ENCODE data around the gene HBA2. TPM values are rescaled to one million over a fixed set of nuclear protein-coding genes. Genes with fewer than 3 reads are reported as not detected.
"Not testable (repeated sequence)": the region's sequence is repeated elsewhere in the genome, so short reads cannot be mapped to it uniquely, and the experiment has no call there.

Gene HBA2
- total RNA-seq, 1 experiment from 2014 or later = not detected

DNA sequence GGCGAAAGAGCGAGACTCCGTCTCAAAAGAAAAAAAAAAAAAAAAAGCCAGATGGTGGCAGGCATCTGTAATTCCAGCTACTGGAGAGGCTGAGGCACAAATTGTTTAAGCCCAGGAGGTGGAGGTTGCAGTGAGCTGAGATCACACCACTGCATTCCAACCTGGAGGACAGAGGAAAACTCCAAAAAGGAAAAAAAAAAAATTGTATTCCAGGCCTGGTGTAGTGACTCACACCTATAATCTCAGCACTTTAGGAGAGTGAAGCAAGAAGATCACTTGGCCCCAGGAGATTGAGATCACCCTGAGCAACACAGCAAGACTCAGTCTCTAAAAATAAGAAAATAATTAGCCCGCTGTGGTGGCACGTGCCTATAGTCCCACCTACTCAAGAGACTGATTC lies 27.7 kb downstream of the HBA2 start:
- H3K27ac Mint-ChIP-seq (ENCODE audit: unreplicated experiment) = no peak overlapping the region
- intact Hi-C loops (cut with micrococcal nuclease; ENCODE audit: unreplicated experiment) = no loop called here
- no peaks in the 10 kb centered on the region for H3K27me3 Mint-ChIP-seq (ENCODE audit: unreplicated experiment)
- DNase-seq = no peak
- CTCF ChIA-PET = interaction anchor here (0.7 to 0.8 kb wide), 2 partner anchors 67 to 122 kb away, joined by 4 read pairs; no protein-coding TSS in a partner anchor
- BruUV-seq (replicated peaks) = no TSS peak
- peaks cover 89% of the 10 kb centered on the region for H3K36me3 Mint-ChIP-seq (ENCODE audit: insufficient read depth, unreplicated experiment)
- H3K4me1 Mint-ChIP-seq (ENCODE audit: low read depth, unreplicated experiment) = no peaks in the 10 kb centered on the region
- H3K4me3 Mint-ChIP-seq (ENCODE audit: low read depth, unreplicated experiment) = no peak overlapping the region
- TF ChIP-seq, protein P1, sequence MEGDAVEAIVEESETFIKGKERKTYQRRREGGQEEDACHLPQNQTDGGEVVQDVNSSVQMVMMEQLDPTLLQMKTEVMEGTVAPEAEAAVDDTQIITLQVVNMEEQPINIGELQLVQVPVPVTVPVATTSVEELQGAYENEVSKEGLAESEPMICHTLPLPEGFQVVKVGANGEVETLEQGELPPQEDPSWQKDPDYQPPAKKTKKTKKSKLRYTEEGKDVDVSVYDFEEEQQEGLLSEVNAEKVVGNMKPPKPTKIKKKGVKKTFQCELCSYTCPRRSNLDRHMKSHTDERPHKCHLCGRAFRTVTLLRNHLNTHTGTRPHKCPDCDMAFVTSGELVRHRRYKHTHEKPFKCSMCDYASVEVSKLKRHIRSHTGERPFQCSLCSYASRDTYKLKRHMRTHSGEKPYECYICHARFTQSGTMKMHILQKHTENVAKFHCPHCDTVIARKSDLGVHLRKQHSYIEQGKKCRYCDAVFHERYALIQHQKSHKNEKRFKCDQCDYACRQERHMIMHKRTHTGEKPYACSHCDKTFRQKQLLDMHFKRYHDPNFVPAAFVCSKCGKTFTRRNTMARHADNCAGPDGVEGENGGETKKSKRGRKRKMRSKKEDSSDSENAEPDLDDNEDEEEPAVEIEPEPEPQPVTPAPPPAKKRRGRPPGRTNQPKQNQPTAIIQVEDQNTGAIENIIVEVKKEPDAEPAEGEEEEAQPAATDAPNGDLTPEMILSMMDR (IDR thresholded peaks at IDR 0.05; ENCODE audit: unreplicated experiment) = no peak
- no peaks in the 10 kb centered on the region for H3K9me3 Mint-ChIP-seq (ENCODE audit: low read depth, unreplicated experiment)

DNA sequence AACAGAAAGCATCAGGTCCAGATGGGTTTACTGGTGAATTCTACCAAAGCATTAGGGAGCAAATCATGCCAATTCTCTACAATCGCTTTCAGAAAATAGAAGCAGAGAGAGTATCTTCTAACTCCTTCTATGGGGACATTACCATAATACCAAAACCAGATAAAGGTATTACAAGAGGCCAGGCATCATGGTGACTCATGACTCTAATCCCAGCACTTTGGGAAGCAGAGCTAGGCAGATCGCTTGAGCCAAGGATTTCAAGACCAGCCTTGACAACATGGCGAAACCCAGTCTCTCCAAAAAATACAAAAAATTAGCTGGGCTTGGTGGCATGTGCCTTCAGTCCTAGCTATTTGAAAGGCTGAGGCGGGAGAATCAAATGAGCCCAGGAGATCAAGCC lies 30.6 kb downstream of the HBA2 start:
- H3K36me3 Mint-ChIP-seq (ENCODE audit: insufficient read depth, unreplicated experiment) = peaks cover 86% of the 10 kb centered on the region
- H3K27ac Mint-ChIP-seq (ENCODE audit: unreplicated experiment) = no peak overlapping the region
- no peak for DNase-seq
- H3K27me3 Mint-ChIP-seq (ENCODE audit: unreplicated experiment) = no peaks in the 10 kb centered on the region
- no peaks in the 10 kb centered on the region for H3K4me1 Mint-ChIP-seq (ENCODE audit: low read depth, unreplicated experiment)
- no peak overlapping the region for H3K4me3 Mint-ChIP-seq (ENCODE audit: low read depth, unreplicated experiment)
- H3K9me3 Mint-ChIP-seq (ENCODE audit: low read depth, unreplicated experiment) = no peaks in the 10 kb centered on the region
- intact Hi-C loops (cut with micrococcal nuclease; ENCODE audit: unreplicated experiment) = no loop called here
- no TSS peak for BruUV-seq (replicated peaks)
- TF ChIP-seq, protein P1 (IDR thresholded peaks at IDR 0.05; ENCODE audit: unreplicated experiment) = no peak
- CTCF ChIA-PET = no interaction called here

DNA sequence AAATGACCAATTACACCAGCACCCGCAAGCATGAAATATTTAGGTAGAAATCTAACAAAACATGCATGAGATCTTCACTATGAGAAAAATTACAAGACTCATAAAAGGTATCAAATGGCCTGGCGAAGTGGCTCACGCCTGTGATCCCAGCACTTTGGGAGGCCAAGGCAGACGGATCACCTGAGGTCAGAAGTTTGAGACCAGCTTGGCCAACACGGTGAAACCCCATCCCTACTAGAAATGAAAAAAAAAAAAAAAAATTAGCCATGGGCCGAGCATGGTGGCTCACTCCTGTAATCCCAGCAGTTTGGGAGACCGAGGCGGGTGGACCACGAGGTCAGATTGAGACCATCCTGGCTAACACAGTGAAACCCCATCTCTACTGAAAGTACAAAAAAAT lies 31.4 kb downstream of the HBA2 start:
- H3K9me3 Mint-ChIP-seq (ENCODE audit: low read depth, unreplicated experiment); H3K27ac Mint-ChIP-seq (ENCODE audit: unreplicated experiment); DNase-seq; intact Hi-C loops (cut with micrococcal nuclease; ENCODE audit: unreplicated experiment); BruUV-seq (replicated peaks); H3K27me3 Mint-ChIP-seq (ENCODE audit: unreplicated experiment); H3K4me1 Mint-ChIP-seq (ENCODE audit: low read depth, unreplicated experiment); H3K4me3 Mint-ChIP-seq (ENCODE audit: low read depth, unreplicated experiment): not testable (repeated sequence)
- H3K36me3 Mint-ChIP-seq (ENCODE audit: insufficient read depth, unreplicated experiment) = peaks cover 83% of the 10 kb centered on the region
- CTCF ChIA-PET = interaction anchor here (0.6 kb wide), 1 partner anchor 151 kb away, joined by 4 read pairs; the partner anchor contains the start of gene POLR3K

DNA sequence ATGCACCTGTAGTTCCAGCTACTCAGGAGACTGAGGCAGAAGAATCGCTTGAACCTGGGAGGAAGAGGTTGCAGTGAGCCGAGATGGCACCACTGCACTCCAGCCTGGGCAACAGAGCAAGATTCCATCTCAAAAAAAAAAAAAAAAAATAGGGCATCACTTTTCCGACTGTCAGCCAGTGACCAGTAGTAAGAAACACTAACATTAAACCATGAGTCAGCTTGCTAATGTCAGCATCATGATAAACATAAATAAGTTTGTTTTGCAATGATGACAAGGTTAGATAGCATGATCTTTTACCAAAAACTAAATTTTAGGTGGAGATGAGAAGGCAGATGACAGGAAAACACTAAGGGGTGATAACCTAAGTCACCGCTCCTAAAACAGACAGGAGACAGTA lies 36.7 kb downstream of the HBA2 start:
- H3K27me3 Mint-ChIP-seq (ENCODE audit: unreplicated experiment); H3K9me3 Mint-ChIP-seq (ENCODE audit: low read depth, unreplicated experiment); intact Hi-C loops (cut with micrococcal nuclease; ENCODE audit: unreplicated experiment); BruUV-seq (replicated peaks); H3K27ac Mint-ChIP-seq (ENCODE audit: unreplicated experiment); H3K4me3 Mint-ChIP-seq (ENCODE audit: low read depth, unreplicated experiment); DNase-seq; H3K4me1 Mint-ChIP-seq (ENCODE audit: low read depth, unreplicated experiment): not testable (repeated sequence)
- CTCF ChIA-PET = interaction anchor here (0.6 kb wide), 1 partner anchor 31 kb away, joined by 3 read pairs; no protein-coding TSS in a partner anchor
- H3K36me3 Mint-ChIP-seq (ENCODE audit: insufficient read depth, unreplicated experiment) = peaks cover 49% of the 10 kb centered on the region

DNA sequence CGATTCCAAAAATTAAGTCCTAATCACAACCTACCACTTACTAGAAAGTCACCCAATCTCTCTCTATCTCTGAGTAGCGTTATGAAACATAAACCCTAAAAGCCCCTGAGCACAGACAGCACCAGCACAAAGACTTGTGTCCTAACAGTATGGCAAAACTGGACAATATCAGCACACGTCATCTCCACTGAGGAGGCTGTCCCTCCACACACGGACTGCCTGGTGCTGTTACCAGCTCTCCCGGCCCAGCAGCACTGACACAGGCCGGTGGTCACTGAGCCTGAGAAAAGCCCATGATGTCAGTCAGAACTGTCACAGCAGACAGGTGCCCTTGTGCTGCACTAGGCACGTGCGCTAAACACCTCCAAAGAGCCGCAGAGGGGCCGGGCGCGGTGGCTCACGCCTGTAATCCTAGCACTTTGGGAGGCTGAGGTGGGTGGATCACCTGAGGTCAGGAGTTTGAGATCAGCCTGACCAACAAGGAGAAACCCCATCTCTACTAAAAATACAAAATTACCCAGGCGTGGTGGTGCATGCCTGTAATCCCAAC lies 39.0 kb downstream of the HBA2 start:
- H3K4me1 Mint-ChIP-seq (ENCODE audit: low read depth, unreplicated experiment); CTCF ChIA-PET; H3K27ac Mint-ChIP-seq (ENCODE audit: unreplicated experiment); H3K4me3 Mint-ChIP-seq (ENCODE audit: low read depth, unreplicated experiment); DNase-seq; BruUV-seq (replicated peaks); intact Hi-C loops (cut with micrococcal nuclease; ENCODE audit: unreplicated experiment); H3K9me3 Mint-ChIP-seq (ENCODE audit: low read depth, unreplicated experiment); H3K27me3 Mint-ChIP-seq (ENCODE audit: unreplicated experiment): not testable (repeated sequence)
- H3K36me3 Mint-ChIP-seq (ENCODE audit: insufficient read depth, unreplicated experiment) = peaks cover 48% of the 10 kb centered on the region

DNA sequence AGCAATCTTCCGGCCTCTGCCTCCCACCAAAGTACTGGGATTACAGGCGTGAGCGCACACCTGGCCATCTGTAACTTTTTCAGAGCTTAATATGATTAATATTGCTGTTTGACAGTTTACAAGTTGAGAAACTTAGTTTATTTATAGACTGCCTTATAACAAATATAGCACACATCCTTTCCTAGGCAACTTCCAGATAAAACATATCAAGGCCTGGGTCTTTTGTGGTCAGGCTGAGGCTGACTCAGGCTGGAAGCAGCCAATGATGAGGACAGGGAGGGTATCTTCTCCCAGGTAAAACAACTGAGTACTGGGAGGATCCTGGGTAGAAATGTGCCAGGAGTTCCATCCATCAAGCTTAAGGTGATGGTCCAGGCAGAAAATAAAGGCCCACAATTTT lies 40.3 kb downstream of the HBA2 start:
- intact Hi-C loops (cut with micrococcal nuclease; ENCODE audit: unreplicated experiment) = no loop called here
- peaks cover 46% of the 10 kb centered on the region for H3K36me3 Mint-ChIP-seq (ENCODE audit: insufficient read depth, unreplicated experiment)
- no peaks in the 10 kb centered on the region for H3K9me3 Mint-ChIP-seq (ENCODE audit: low read depth, unreplicated experiment)
- H3K4me3 Mint-ChIP-seq (ENCODE audit: low read depth, unreplicated experiment) = no peak overlapping the region
- CTCF ChIA-PET = no interaction called here
- no peak overlapping the region for H3K27ac Mint-ChIP-seq (ENCODE audit: unreplicated experiment)
- no peaks in the 10 kb centered on the region for H3K27me3 Mint-ChIP-seq (ENCODE audit: unreplicated experiment)
- BruUV-seq (replicated peaks) = no TSS peak
- H3K4me1 Mint-ChIP-seq (ENCODE audit: low read depth, unreplicated experiment) = no peaks in the 10 kb centered on the region
- DNase-seq = no peak
- TF ChIP-seq, protein P1 (IDR thresholded peaks at IDR 0.05; ENCODE audit: unreplicated experiment) = no peak

Measured in Calu3 (cell line).